Measurements from ENCODE around the gene SLX4IP.

DNA sequence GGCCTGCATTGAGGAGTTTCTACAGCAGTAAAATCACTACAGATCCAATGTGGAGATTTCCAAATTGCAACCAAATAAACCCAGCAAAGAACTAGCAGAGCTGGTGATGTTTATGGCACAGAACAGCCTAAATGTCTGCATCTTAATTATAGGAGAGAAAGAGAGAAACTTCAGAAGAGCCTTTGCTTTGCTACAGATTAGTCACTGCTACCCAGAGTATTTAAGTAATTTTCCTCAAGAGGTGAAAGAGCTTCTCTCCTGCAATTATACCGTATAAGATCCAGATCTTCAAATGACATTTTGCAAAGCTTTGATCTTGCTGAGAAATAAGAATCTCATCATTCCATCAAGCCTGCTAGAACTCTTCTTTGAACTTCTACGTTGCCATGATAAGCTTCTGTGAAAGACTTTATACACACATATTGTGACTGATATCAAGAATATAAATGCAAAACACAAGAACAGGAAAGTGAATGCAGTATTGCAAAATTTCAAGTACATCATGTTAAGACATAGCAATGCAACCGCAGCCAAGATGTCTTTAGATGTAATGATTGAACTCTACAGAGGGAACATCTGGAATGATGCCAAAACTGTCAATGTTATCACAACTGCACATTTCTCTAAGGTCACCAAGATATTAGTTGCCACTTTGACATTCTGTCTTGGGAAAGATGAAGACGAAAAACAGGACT, 49.1 kb upstream of the SLX4IP start:
- no peak for TF ChIP-seq EZH2 (IDR thresholded peaks at IDR 0.05)
- no peak for TF ChIP-seq POLR2AphosphoS5 (IDR thresholded peaks at IDR 0.05; ENCODE audit: borderline replicate concordance, low read depth, low read length)
- no peak for TF ChIP-seq FOXP2 (optimal IDR thresholded peaks at IDR 0.05; ENCODE audit: control extremely low read depth, extremely low read length, insufficient read depth)

All from SK-N-MC (cell line).